Activated CD4-positive, alpha-beta T cell treated with anti-CD3 and anti-CD28 coated beads for 24 hours (primary cell): ENCODE measurements around the gene IFI27L1.

Experiments
- DNase-seq, 2 donors: peaks; one replicate each; pipeline ENCODE4 v3.0.0-alpha.2; 2020; ENCODE audit warnings: low read depth in 2 of 2

The IFI27L1 gene

DNA sequence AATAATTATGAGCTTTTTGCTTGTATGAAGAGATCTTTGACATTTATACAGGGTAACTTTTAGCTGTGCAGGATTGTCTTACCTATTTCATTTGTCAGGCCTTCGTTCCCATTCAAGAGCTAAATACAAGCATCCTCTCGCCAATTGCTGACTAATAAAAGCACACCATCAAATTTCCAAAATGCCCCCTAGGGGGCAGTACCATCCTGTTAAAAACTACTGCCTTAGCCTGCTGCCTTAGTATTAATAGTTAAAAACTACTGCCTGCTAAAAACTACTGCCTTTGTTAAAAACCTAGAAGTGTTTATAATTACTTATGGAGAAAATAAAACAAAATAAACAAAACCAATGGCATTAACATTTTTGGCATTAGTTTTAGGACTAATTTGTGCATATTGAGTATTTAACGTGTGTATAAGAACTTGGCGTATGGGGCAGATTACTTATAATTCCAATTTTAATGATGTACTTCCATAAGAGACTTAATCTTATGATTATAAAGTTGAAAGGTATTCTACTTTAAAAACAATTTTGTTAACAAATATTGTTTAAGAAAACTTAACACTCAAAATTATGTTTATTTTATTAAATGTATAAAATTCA lies 51.3 kb downstream of the IFI27L1 start:
- peak; percentile 34 to 60 for DNase-seq

GRCh38 chr14:94135476-94135875 lies 54.4 kb downstream of the IFI27L1 start:
- no peak for DNase-seq

- peak; percentile 70 to 88 for DNase-seq
These were observed 55.6 kb downstream of the IFI27L1 start for GRCh38 chr14:94136575-94137331.

DNA sequence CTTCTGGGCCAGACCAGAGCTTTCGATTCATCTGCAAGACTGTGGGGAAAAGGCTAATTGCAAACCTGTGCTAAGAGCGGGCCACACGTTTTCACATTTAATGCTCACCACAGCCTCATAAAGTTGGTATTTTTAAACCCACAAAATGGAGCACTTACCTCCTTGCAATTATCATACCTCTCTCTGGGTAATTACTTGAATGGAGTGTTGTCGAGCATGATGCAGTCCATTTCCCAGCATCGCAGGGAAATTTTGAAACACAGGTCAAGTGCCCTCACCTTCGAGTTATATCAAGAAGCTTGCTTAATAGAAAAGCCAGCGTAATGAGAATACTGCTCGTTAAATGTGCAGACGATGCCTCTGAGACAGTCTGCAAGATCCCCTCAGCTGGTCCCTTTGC lies 57.1 kb downstream of the IFI27L1 start:
- no peak for DNase-seq

GRCh38 chr14:94139006-94139405 lies 57.9 kb downstream of the IFI27L1 start:
- no peak for DNase-seq

DNA sequence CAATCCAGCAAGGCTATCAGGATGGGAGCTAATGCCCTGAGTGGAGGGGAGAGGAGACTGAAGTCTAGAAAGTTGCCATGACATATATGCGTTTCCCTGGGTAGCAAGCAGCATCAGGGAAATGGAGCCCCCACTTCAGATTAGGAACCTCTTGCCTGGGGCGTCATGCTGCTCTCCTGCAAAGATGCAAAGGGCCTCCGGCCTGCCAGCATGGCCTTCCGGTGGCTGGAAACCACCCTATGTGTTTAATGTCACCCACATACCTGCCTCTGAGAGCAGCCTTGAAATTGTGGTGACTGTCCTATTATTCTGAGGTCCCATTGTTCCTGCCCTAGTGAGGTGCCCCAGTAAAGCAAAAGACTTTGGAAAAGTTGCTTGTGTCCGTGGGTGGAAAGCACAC lies 58.3 kb downstream of the IFI27L1 start:
- DNase-seq = no peak

DNA sequence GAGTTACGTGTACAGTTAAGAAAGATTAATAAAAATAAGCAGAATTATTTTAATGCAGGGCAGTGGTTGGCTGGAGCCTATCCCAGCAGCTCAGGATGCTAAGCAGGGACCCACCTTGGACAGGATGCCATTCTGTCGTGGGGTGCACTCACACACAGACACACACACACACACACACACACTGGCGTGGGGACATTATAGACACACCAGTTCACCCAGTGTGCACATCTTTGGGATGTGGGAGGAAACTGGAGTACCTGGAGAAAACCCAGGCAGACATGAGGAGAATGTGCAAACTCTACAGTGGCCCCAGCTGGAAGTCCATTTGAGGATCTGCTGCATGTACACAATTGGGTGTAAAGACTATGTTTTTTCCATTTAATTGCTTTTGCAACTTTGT lies 61.1 kb downstream of the IFI27L1 start:
- no peak for DNase-seq

DNA sequence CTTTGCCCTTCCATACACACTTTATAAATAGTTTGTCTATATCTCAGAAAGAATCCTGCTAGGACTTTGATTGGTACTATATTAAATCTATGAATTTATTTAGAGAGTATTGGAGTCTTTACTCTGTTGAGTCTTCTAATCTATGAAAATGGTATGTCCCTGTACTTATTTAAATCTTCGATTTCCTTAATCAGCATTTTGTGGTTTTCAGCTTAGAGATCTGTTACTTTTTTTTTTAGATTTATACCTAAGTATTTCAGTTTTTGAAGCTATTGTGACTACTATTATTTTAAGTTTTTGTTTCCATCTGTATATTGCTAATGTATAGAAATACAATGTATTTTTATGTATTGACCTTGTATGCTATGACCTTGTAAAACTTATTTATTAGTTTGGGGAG lies 61.7 kb downstream of the IFI27L1 start:
- no peak for DNase-seq

GRCh38 chr14:94143239-94143638 lies 62.1 kb downstream of the IFI27L1 start:
- DNase-seq = no peak

DNA sequence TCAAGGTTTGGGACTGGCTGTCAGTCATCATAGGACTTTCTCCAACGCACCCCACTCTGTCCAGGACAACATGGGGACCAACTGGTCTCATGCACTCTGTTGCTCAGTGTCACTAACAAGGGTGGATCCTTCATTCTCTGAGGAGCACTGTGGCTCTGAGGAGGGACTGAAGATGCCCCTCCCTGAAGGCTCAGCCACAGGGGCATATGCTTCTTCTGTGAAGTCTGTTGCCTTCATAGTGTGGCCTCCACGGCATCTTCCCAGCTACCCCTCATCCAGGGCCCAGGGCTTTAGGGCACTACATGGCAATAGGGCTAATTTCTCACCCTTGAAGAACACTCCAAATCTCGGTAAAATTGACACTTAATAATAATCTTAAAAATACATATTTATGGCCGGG lies 62.6 kb downstream of the IFI27L1 start:
- no peak for DNase-seq

DNA sequence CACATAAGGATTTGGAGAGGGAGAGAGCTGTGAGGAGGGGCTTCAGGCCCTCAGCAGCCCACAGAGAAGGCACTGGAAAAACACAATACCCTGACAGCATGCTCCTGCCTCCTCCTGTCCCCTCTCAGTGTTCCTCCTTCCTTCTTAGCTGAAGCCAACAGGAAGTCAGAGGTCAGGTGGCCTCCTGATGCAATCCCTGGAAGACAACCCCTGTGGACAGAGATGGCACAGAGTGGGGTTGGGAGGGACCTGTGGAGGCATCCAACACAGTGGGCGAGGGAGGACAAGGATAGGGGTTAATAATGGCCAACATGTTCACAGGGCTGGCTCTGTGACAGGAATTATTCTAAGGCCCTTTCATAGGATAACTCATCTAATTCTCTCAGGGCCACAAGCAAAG lies 63.7 kb downstream of the IFI27L1 start:
- DNase-seq = no peak

DNA sequence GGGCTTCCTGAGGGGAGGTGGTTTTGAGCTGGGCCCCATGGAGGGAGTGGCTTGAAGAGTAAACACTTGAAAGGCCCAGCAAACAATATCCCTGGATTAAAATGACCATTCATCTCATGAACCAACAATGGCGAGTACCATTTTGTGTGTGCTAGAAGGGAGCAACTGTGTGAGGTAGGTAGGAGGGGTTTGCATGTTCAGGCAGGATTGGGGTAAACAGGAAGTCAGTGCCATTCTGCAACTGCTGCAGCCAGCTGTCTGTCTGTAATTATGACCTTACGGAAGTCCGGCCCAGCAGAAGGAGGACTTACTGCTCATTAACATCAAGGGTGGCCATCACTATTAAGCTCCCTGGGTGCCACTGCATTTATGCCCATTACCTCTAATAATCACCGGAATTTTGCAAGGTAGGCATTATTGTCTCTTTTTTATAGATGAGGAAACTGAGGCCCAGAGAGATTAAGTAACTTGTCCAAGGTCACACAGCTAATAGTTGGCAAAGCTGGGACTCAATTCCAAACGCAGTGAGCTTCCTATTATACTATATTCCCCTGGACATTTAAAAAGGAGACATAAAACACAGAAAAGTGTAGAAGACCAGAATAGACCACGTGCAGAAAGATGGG lies 64.9 kb downstream of the IFI27L1 start:
- DNase-seq = no peak
